Central memory CD4-positive, alpha-beta T cell (primary cell): Measurements from ENCODE around the gene TNFSF4.

Experiments
- DNase-seq: peaks from one replicate; pipeline ENCODE4 v3.0.0; 2022

TNFSF4 gene

DNA sequence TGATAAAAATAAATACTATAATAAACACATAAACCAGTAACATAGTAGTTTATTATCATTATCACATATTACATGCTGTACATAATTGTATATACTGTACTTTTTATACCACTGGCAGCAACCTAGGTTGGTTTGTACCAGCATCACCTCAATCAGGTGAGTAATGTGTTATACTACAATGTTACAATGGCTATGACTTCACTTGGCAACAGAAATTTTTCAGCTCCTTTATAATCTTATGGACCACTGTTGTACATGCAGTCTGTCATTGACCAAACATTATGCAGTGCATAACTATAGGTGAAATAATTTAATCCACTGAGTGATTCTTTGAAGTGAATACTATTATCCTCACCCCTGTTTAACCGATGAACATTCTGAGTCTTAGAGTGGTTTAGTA is 44.5 kb downstream of the TNFSF4 start:
- DNase-seq, result no peak

GRCh38 chr1:173161510-173162221 is 45.5 kb downstream of the TNFSF4 start:
- no peak for DNase-seq

- peak; percentile 9 for DNase-seq
Observed at GRCh38 chr1:173153964-173154363, 53.2 kb downstream of the TNFSF4 start.

DNA sequence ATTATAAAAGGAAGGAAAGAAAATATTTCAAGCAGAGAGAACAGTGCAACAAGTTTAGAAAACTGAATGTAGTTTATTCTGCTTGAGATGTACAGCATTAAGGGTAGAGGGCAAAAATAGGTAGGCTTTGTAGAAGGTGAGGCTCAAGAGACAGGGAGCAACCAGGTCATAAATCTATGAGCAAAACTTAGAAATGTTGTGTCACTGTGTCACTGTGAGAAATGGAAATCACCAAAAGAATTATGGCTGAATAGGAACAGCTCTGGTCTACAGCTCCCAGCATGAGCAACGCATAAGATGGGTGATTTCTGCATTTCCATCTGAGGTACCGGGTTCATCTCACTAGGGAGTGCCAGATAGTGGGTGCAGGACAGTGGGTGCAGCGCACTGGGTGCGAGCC is 53.6 kb downstream of the TNFSF4 start:
- no peak for DNase-seq

GRCh38 chr1:173152598-173152997 is 54.5 kb downstream of the TNFSF4 start:
- no peak for DNase-seq

DNA sequence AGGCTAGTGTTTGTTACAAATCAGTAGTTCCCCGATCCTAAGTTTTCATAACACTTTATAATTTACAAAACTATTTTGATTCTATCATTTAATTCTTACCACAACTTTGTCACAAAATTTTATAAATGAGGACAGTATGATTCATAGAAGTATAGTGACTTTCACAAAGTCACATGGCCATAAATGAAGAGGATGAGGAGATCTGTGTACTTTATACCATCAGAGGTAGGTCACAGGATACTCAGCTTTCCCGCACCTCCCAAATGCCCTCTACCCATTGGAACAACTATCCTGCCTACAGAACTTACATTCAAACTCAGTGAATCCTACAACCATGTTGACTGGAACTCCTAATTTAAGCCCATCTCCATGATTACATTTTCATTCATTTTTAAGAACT is 56.3 kb downstream of the TNFSF4 start:
- no peak for DNase-seq

- no peak for DNase-seq
Observed at GRCh38 chr1:173149887-173150286, 57.2 kb downstream of the TNFSF4 start.

DNA sequence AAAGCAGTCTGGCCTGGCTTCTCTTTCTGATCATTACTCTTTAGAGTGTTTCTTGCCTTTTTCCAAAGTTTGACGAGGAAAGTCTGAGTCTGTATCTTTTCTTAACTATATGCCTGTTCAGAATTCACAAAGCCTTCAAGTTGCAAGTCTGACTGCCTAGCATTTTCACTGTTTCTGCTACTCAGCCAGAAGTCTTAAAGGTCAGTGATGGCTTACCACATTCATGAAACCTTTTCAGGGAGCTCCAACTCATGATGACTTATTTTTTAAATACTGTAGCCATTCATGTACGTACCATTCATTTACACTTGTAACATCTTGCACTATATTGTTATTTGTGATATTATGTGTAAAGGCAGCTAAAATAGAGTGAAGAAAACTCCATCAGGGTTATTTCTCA is 58.2 kb downstream of the TNFSF4 start:
- DNase-seq, result no peak

GRCh38 chr1:173148545-173148944 is 58.6 kb downstream of the TNFSF4 start:
- no peak for DNase-seq

GRCh38 chr1:173140733-173141132 is 66.4 kb downstream of the TNFSF4 start:
- DNase-seq, result no peak

GRCh38 chr1:173139706-173140105 is 67.4 kb downstream of the TNFSF4 start:
- DNase-seq, result no peak

GRCh38 chr1:173137107-173137706 is 69.9 kb downstream of the TNFSF4 start:
- DNase-seq, result no peak

DNA sequence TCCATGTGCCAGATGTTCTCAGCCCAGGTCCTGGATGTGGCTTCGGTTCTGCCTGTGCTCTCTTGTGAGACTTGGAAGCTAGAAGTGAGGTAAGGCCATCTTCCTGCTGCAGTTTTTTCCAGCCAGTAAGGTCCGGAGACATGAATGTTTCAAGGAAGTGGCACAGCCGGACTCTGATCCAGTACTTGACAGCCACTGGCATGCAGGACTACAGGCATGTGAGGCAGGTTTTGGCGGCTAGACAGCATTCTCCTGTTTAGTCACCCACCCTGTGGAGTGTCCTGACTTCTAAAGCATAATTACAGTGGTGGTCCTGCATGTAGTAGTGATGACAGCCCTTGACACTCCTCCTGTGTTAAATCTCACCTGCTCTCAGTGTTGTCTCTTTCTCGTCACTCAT is 72.3 kb downstream of the TNFSF4 start:
- no peak for DNase-seq

DNA sequence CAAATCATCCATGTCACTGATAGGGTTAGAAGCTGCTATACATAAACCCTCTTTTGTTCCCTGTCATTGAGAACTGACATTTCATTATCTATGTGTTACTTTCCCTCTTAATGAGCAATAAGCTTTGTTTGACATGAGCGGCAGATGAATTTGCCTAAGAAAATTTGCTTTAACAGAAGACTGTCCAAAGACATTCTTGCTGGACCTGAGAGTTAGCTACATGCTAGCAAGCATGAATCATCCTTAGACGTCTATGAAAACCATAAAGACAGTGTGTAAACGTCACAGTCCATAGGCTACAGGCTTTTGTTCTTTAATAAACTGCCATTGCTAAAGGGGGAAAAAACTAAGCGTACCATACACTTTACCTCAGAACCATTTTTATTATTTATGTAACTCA is 73.1 kb downstream of the TNFSF4 start:
- no peak for DNase-seq
